K562 (cell line): ENCODE results near the gene ADCY5. TPM values are rescaled to one million over a fixed set of nuclear protein-coding genes. Genes with fewer than 3 reads are reported as not detected.

Experiments
- ATAC-seq: fragments of 200-7000 bp; cut with Tn5 transposase; 3 replicates; pipeline ENCODE4 v1.9.1; 2020; ENCODE audit warnings: moderate library complexity
- BruUV-seq: library from RNA; stranded (reverse); fragments of 400-500 nt; replicated peaks from 2 replicates; lab custom pipeline; 2021; lab: Mats Ljungman, UMichigan
- CTCF ChIA-PET: fragments of 300-600 bp; formaldehyde crosslinking; extraction: SDS; loops from one replicate; lab custom pipeline; 2021; ENCODE audit warnings: low intra/inter-chr PET ratio; lab: Yijun Ruan, JAX
- POLR2A ChIA-PET: fragments of 300-600, 350-650 bp; sonication (Branson Sonifier 250); formaldehyde crosslinking; extraction: SDS; loops from one replicate; lab custom pipeline; 2021; ENCODE audit warnings: antibody characterized with exemption, inconsistent platforms; lab: Yijun Ruan, JAX
- DNase-seq, 4 experiments: peaks; one replicate each; pipeline versions ENCODE4 v3.0.0 to v3.0.0-alpha.2; 2011 to 2018; ENCODE audit warnings: low spot score in 3 of 4, mixed read lengths in 3 of 4; ENCODE audit errors: extremely low read depth in 1 of 4
- FAIRE-seq: peaks from 2 replicates; lab custom pipeline; 2011; peaks lifted over from hg19 to GRCh38; lab: Jason Lieb, UNC
- H2AFZ ChIP-seq: 2 replicates; pipeline ENCODE4 v1.6.0; 2011; ENCODE audit warnings: low read depth, low read length, control low read depth, inconsistent platforms
- H3K27ac ChIP-seq: fragments of 200-600 bp; 3 replicates; pipeline ENCODE4 v1.8.0; 2011; ENCODE audit warnings: low read depth, mild to moderate bottlenecking, control low read depth, inconsistent platforms, low read length, moderate library complexity, mixed read lengths; ENCODE audit errors: extremely low read depth
- H3K27me3 ChIP-seq, 2 experiments: fragments of 300-600 bp in 1 of 2; 2 replicates in 1 of 2; 3 replicates in 1 of 2; pipeline versions ENCODE4 v1.6.0 to v1.8.0; 2011; ENCODE audit warnings: inconsistent platforms in 2 of 2, low read length in 2 of 2, mild to moderate bottlenecking in 1 of 2, mixed read lengths in 1 of 2, moderate library complexity in 1 of 2; ENCODE audit not compliant: control insufficient read depth in 2 of 2, insufficient read depth in 2 of 2
- H3K36me3 ChIP-seq: fragments of 300-600 bp; 3 replicates; pipeline ENCODE4 v1.8.0; 2011; ENCODE audit warnings: mild to moderate bottlenecking, low read length, inconsistent platforms; ENCODE audit not compliant: control insufficient read depth, insufficient read depth
- H3K4me1 ChIP-seq, 2 experiments: fragments of 200-600 bp in 1 of 2; replicated peaks in 1 of 2; 2 replicates in 1 of 2; 3 replicates in 1 of 2; pipeline versions ENCODE4 v1.5.1 to v1.8.0; 2011; ENCODE audit warnings: inconsistent platforms in 2 of 2, low read length in 2 of 2, mild to moderate bottlenecking in 1 of 2, mixed read lengths in 1 of 2, moderate library complexity in 1 of 2; ENCODE audit not compliant: control insufficient read depth in 2 of 2, insufficient read depth in 2 of 2
- H3K4me2 ChIP-seq: 2 replicates; pipeline ENCODE4 v1.6.1; 2011; ENCODE audit warnings: low read length, control low read depth, inconsistent platforms, mixed read lengths; ENCODE audit not compliant: insufficient read depth
- H3K4me3 ChIP-seq: fragments of 200-600 bp; sonication (generic), shearing (Covaris generic); 2 replicates; pipeline ENCODE4 v1.5.1; 2016; ENCODE audit warnings: control low read depth, inconsistent platforms
- H3K79me2 ChIP-seq: fragments of 200-600 bp; 3 replicates; pipeline ENCODE4 v1.8.0; 2011; ENCODE audit warnings: low read length, inconsistent platforms; ENCODE audit not compliant: control insufficient read depth, insufficient read depth
- H3K9ac ChIP-seq, 2 experiments: 2 replicates each; pipeline versions ENCODE4 v1.6.0 to v1.6.1; 2011; ENCODE audit warnings: low read depth in 2 of 2, low read length in 2 of 2, control low read depth in 1 of 2, inconsistent platforms in 1 of 2, mild to moderate bottlenecking in 1 of 2, mixed read lengths in 1 of 2; ENCODE audit not compliant: insufficient read depth in 1 of 2
- H3K9me1 ChIP-seq: one replicate; pipeline ENCODE4 v1.6.0; 2011; ENCODE audit warnings: inconsistent platforms, mild to moderate bottlenecking, low read length, moderate library complexity; ENCODE audit not compliant: control insufficient read depth, insufficient read depth
- H3K9me3 ChIP-seq: replicated peaks from 2 replicates; pipeline ENCODE4 v1.5.1; 2011; ENCODE audit warnings: low read depth, low read length, inconsistent platforms; ENCODE audit not compliant: control insufficient read depth, insufficient read depth
- H4K20me1 ChIP-seq: replicated peaks from 2 replicates; pipeline ENCODE4 v1.6.1; 2011; ENCODE audit warnings: low read length, inconsistent platforms, mixed read lengths; ENCODE audit not compliant: control insufficient read depth, insufficient read depth
- CC2D1A ChIP-seq: fragments of 450-650 bp; IDR thresholded peaks from 2 replicates; pipeline ENCODE4 v1.6.1; 2017; ENCODE audit warnings: mild to moderate bottlenecking
- ELF1 ChIP-seq: fragments of 200-800 bp; sonication (Bioruptor generic); IDR thresholded peaks from 2 replicates; pipeline ENCODE4 v1.6.1; 2016; ENCODE audit warnings: missing genetic modification characterization, missing compliant biosample characterization
- ZNF133 ChIP-seq: fragments of 250-450 bp; sonication (Bioruptor Pico); IDR thresholded peaks from 2 replicates; pipeline ENCODE4 v1.4.0; 2020; ENCODE audit warnings: mild to moderate bottlenecking
- WGBS: fragments of 100-300 bp; shearing (Covaris generic); methylation state at CpG from one replicate; pipeline ENCODE4 v1.1.6; 2016; ENCODE audit warnings: low coverage, mixed read lengths; ENCODE audit not compliant: insufficient coverage; ENCODE audit errors: missing lambda C conversion rate; 5-methylcytosine and 5-hydroxymethylcytosine counted together
- in situ Hi-C: fragments of 300-500 bp; cut with MboI; formaldehyde crosslinking; loops from 4 replicates; pipeline ENCODE4 v1.15.0; 2018; ENCODE audit warnings: inconsistent platforms, mixed read lengths
- intact Hi-C: fragments of 100-400 bp; cut with micrococcal nuclease; formaldehyde crosslinking; loops from 2 replicates; pipeline ENCODE4 v1.14.2; 2022
- polyA plus RNA-seq, 8 experiments: library from polyadenylated mRNA; depleted of rRNA in 4 of 8; stranded (reverse) in 5 of 8; unstranded in 3 of 8; fragments of >200 nt; fragmentation: Nextera tagmentation in 2 of 8; fragmentation: Illumina TruSeq in 1 of 8; extraction: Ambion mirVana in 2 of 8; extraction: Trizol in 1 of 8; gene quantifications; 2 replicates each; pipeline versions ENCODE4 v1.2.1 to v1.2.3, GENCODE V29; 2011 to 2014; ENCODE audit warnings: inconsistent platforms in 1 of 8, missing spikeins in 1 of 8
- total RNA-seq, 7 experiments: library from RNA; depleted of rRNA in 6 of 7; stranded (reverse); fragments of >200 nt in 6 of 7; fragmentation: Illumina TruSeq in 2 of 7; extraction: Trizol in 2 of 7; gene quantifications; 2 replicates each; pipeline versions ENCODE4 v1.2.1 to v1.2.3, GENCODE V29; 2011 to 2021; ENCODE audit warnings: low replicate concordance in 1 of 7
- TF ChIP-seq, protein P1 (sequence below): sonication (generic); IDR thresholded peaks from 2 replicates; pipeline ENCODE4 v1.6.1; 2016
- TF ChIP-seq, protein P2 (sequence below): sonication (generic); formaldehyde crosslinking; IDR thresholded peaks from 2 replicates; pipeline ENCODE4 v1.8.0; 2023; ENCODE audit warnings: missing genetic modification reagents, mild to moderate bottlenecking, borderline replicate concordance

The ADCY5 gene
- total and polyA plus RNA-seq, 9 of the 15 experiments (the other 6 are each of a cell fraction or from before 2014, with no cell fraction given): under 0.01 TPM; not detected in 8

DNA sequence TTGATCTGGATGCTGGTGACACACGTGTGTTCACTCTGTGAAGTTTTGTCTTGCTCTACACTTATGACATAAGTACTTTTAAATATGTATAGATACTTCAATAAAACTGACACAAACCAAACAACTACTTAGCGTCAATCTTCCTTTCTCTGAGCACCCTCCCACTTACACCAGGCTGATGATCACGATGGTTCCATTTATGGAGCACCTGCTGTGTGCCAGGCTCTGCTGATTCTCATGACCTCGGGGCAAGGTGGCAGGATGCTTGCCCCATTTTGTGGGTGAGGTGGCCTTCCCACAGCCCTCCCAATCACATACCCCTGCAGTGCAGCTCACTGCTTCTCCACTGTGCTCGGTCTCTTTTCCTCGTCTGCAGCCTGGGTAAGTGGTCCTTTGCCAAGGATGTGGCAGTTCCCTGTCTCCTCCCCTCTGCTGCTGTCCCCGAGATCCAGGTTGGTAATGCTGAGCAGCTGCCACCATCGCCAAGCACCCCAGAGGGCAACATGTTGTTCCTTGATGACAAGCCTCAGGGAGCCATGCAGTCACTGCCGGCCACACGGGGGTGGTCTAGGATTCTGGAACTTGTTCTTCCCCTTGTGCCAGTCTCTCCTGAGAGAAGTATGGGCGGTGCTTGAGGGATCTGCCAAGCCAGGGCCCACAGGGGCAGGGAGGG lies 20.6 kb upstream of the ADCY5 start:
- H3K27me3 ChIP-seq: peaks cover 0 to 13% of the 10 kb centered on the region in 2 experiments; a peak in 2 of 5 replicates
- ATAC-seq (no peak), FAIRE-seq (no peak), DNase-seq (no peak)
- H3K27ac ChIP-seq: no peak overlapping the region
- H3K9me3 ChIP-seq: no peaks in the 10 kb centered on the region
- H3K4me2 ChIP-seq: no peak overlapping the region
- CTCF ChIA-PET: no interaction called here
- in situ Hi-C loops: no loop called here
- H3K36me3 ChIP-seq: no peaks in the 10 kb centered on the region
- TF ChIP-seq, protein P1, sequence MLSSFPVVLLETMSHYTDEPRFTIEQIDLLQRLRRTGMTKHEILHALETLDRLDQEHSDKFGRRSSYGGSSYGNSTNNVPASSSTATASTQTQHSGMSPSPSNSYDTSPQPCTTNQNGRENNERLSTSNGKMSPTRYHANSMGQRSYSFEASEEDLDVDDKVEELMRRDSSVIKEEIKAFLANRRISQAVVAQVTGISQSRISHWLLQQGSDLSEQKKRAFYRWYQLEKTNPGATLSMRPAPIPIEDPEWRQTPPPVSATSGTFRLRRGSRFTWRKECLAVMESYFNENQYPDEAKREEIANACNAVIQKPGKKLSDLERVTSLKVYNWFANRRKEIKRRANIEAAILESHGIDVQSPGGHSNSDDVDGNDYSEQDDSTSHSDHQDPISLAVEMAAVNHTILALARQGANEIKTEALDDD: no peak
- no peak for TF ChIP-seq ZNF133 (CRISPR knock-in tag)
- TF ChIP-seq ELF1 (tag): no peak
- TF ChIP-seq, protein P2, sequence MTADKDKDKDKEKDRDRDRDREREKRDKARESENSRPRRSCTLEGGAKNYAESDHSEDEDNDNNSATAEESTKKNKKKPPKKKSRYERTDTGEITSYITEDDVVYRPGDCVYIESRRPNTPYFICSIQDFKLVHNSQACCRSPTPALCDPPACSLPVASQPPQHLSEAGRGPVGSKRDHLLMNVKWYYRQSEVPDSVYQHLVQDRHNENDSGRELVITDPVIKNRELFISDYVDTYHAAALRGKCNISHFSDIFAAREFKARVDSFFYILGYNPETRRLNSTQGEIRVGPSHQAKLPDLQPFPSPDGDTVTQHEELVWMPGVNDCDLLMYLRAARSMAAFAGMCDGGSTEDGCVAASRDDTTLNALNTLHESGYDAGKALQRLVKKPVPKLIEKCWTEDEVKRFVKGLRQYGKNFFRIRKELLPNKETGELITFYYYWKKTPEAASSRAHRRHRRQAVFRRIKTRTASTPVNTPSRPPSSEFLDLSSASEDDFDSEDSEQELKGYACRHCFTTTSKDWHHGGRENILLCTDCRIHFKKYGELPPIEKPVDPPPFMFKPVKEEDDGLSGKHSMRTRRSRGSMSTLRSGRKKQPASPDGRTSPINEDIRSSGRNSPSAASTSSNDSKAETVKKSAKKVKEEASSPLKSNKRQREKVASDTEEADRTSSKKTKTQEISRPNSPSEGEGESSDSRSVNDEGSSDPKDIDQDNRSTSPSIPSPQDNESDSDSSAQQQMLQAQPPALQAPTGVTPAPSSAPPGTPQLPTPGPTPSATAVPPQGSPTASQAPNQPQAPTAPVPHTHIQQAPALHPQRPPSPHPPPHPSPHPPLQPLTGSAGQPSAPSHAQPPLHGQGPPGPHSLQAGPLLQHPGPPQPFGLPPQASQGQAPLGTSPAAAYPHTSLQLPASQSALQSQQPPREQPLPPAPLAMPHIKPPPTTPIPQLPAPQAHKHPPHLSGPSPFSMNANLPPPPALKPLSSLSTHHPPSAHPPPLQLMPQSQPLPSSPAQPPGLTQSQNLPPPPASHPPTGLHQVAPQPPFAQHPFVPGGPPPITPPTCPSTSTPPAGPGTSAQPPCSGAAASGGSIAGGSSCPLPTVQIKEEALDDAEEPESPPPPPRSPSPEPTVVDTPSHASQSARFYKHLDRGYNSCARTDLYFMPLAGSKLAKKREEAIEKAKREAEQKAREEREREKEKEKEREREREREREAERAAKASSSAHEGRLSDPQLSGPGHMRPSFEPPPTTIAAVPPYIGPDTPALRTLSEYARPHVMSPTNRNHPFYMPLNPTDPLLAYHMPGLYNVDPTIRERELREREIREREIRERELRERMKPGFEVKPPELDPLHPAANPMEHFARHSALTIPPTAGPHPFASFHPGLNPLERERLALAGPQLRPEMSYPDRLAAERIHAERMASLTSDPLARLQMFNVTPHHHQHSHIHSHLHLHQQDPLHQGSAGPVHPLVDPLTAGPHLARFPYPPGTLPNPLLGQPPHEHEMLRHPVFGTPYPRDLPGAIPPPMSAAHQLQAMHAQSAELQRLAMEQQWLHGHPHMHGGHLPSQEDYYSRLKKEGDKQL (CRISPR knock-in tag): no peak
- no peak for TF ChIP-seq CC2D1A
- H3K9ac ChIP-seq: no peak overlapping the region
- no peak overlapping the region for H2AFZ ChIP-seq
- no TSS peak for BruUV-seq
- no peaks in the 10 kb centered on the region for H3K9me1 ChIP-seq
- H3K79me2 ChIP-seq: no peaks in the 10 kb centered on the region
- intact Hi-C loops: no loop called here
- no peak overlapping the region for H3K4me3 ChIP-seq
- no peaks in the 10 kb centered on the region for H4K20me1 ChIP-seq
- no peaks in the 10 kb centered on the region for H3K4me1 ChIP-seq
- POLR2A ChIA-PET: no interaction called here
- 1% methylated on average over 11 of the region's 11 CpGs for WGBS
